ELF-1 (cell line): ENCODE measurements around the gene CLRN3.

Experiments
- DNase-seq: peaks from one replicate; pipeline ENCODE4 v3.0.0-alpha.2; 2016; ENCODE audit warnings: low read depth, low spot score

Gene CLRN3

DNA sequence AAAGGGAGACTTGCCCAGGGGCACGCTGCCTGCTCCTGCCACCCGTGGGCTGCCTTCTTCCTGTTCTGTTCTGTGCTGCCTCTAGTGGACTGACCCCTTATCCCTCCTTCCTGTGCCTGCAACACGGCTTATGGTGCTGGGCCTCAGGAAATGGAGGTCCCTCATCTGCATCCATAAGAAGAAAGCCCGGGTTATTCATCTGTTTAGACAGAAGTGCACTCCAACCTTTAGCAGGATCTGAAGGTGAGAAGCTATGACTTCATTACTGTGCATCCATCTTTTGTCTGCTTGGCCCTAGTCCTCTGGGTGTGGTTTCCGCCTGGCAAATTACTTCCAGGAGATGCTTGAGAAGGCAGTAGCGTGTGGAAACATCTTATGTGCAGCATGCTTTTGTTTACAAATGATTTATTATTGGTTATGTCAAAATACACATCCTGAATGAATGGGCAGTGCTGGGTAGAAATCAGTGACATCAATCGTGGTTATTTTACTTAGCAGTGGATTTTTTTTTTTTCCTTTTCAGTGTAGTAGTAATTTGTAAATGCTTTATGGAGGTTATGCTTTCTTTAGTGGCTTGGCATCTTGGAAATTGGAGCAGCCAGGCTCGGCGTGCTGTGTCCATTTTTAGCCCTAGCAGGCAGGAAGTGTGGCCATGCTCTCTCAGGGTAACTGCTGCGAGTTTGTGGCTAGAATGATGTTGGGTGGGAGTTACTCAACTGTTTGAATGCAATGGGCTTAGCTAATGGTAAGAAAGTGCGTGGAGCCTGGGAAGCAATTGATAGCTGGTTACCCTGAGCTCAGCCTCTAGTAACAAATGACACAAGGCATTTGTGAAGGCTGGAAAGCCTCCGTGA lies 26.9 kb upstream of the CLRN3 start:
- no peak for DNase-seq

DNA sequence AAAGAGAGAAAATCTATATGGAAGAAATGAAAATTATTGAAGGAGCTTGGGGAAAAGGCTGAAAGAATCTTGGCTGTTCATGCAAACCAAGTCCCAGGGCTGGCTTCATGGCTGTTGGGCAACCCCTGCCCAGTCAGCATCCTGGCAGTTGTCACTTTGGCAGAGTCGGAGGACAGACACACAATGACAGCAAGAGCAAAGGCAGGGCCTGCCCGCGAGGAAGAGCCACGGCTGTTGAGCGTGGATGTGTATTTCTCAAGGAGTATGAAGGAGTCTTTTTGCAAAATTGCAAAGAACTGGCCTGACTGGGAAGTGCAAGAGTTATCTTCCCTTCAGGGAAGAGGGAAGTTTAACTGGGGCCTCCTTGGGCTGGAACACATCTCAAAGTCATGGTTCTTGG lies 25.8 kb upstream of the CLRN3 start:
- no peak for DNase-seq

DNA sequence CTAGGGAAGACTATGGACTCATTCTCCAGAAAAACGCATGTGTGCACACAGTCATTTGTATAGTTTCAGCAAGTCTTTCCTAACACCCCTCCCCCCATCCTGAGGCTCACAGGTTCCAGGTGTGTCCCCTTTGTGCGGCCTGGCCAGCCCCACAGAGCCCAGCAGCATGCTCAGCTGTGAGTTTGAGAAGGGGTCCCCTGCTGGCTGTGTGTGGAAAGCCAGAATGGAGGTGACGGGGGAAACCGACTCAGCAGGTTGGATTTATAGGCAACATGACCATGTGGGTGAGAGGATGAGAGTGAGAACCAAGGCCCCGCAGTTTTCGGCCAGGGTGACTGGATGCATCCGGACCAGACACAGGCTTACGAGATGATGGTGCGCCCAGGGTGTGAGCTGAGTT lies 24.1 kb upstream of the CLRN3 start:
- no peak for DNase-seq

DNA sequence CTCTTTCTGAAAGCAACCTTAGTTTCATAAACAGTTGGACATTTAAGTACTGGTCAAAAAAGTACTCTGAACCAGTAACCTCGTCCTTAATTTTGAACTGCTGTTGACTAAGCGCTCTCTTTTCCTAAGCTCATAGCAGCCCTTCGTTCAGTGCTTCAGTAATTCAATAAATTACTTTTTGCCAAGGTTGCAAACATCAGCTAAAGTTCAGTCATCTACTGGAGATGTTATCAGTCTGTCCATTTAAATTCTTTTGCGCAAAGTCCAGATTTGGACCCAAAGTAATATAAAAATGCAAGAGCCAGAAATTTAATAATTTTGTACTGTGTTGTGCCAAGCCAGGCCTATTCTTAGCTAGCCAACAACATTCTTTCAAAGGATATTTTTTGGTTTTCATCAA lies 22.6 kb upstream of the CLRN3 start:
- no peak for DNase-seq

DNA sequence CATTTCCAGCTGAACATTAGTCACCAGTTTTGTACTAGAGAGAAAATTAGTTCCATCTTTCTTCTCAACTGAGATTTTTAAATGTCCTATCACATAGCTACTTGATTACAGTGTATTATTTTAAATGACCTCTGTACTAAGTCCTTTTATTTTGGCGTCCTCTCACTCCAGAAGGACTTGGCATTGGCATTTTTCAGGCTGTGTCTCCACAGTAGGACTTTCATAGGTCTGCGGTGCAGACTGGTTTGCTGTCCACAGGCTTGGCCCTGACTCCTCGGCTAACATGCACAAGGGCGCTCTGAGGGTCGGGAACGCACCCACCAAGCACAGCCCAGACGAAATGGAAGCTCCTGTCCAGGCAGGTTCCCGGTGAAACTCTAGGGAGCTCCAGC lies 20.6 kb upstream of the CLRN3 start:
- DNase-seq = no peak

DNA sequence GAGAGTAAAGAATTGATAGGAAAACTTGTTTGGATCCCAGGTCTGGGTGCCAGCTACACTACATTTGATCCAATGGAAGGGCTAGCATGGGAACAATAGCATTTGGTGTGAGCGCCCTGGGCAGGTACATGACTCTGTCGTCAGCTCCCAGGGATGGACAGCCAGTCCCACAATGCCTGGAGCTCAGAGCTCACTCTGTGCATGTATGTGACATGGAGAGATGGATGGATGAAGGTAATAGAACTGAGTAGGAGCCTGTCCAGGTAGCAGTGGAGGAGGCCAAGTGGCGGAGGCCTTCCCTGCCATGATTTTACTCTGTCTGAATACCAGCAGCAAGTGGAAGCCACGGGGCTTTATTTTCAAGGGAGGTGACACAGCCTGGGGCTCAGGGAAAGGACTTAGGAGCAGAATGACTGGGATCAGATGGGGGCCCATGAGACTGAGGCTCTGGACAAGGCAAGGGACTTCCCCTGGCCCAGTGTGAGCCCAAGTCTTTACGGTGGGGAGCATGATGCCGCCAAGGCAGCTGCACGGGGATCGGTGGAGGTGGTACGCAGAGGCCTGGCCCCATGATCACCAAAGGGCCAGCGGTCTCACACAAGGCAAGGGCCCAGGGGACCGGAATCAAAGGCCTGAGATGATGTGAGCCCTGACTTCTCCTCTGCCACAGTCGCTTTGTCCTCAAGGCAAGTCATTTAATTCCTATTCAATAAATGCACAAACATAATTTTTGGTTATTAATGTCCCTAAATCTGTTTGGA lies 20.0 kb upstream of the CLRN3 start:
- no peak for DNase-seq

DNA sequence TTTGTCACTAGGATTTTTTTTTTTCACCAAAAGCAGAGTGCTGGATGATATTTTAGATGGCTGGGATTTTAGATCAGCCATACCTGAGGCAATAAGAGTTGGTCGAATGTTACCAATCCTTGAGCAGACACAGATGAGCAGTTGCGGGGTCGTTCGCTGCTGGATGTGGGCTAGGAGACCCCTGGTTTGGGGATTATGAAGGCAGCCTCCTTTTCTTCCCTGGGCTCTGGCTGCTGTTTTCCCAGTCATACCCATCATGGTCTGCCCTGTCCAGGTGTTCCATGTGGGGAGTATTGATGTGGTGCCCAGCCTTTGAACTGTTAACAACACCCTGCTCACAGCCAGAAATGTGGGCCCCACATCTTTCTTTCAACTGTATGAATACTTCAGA lies 19.1 kb upstream of the CLRN3 start:
- DNase-seq = no peak

DNA sequence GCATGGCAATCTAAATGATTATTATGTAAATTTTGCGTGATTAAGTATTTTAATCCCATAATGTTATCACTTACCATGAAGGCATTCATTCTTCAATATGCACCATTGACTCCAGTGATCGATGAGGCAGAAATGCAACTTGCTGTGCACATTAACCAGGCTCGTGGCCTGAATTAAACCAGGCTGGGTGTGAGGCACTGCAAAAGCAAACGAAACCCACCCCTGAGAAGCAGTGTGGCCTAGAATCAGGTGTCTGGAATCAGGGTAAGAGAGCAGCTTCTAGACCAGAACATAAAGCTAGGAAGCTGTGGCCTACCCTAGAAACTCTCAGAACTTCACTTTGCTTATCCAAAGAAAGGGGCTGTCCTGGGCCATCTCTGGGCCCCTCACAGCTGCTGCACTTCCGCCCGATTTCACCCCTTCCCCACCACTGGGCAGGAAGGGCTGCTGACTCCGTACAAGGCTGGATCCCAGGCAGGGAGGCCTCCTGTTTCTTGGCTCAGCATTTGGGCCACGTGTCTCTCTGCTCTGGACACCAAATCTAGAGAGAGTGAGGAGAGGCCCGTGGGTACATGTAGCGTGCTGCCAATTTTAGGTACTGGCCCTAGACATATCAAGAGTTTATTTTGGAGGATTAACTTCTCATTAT lies 18.6 kb upstream of the CLRN3 start:
- DNase-seq = no peak

DNA sequence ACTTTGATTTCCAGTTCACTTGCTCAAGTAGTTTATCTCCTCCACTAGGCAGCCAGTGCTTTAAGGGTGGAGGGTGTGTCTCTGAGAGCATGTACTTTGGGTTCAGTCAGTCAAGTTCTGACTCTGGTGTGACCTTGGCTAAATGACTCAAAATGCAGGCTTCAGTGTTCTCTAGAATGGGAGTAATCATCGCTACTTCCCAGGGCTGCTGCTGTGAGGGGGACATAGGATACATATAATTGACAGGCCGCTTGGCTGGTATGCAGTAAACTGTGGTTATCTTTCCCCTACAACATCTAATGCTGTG lies 17.7 kb upstream of the CLRN3 start:
- no peak for DNase-seq

DNA sequence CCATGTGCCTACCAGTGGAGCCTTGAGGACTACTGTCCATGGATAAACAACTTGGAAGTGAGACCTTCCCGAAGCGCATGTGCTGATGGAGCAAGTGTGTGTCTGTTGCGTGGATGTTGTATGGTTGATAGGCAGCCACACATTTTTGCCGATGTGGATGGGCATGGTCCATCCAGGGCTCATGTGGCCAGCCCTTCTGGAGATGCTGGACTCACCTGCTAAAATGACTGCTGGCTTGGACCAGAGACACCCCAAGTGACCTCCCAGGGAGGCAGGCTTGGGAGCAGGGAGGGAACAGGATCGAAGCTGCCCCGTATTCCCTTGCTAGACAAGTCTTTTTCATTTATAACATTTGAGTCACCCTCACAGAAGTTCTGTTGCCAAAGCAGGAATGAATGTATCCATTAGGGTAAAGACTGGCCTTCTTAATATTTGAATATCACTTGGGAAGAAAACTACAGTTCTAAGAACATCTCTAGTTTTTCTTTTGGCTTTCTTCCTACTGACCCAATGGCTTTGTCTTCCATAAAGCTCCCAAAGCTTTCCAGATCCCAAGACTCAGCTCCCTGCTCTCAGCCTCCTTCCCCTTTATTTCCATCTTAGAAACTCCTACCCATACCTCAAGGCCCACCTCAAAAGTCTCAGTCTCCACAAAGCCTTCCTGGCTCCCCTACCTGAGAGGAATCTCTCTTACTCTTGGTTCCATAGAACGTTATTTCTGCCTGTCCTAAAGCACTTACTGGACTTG lies 17.1 kb upstream of the CLRN3 start:
- no peak for DNase-seq

DNA sequence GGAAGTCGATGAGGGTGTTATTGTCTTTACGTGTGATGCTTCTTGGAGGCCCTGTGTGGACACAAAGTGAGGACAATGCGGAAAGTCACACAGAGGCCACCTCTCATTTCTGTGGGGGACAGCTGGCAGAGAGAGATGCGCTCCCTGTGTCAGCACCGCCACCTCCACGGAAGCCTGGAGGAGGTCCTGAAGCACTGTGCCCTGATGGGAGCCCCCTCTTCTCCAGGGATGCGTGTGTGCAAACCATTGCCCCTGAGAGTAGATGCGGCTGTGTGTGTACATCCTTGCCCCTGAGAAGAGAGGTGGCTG lies 16.2 kb upstream of the CLRN3 start:
- no peak for DNase-seq

DNA sequence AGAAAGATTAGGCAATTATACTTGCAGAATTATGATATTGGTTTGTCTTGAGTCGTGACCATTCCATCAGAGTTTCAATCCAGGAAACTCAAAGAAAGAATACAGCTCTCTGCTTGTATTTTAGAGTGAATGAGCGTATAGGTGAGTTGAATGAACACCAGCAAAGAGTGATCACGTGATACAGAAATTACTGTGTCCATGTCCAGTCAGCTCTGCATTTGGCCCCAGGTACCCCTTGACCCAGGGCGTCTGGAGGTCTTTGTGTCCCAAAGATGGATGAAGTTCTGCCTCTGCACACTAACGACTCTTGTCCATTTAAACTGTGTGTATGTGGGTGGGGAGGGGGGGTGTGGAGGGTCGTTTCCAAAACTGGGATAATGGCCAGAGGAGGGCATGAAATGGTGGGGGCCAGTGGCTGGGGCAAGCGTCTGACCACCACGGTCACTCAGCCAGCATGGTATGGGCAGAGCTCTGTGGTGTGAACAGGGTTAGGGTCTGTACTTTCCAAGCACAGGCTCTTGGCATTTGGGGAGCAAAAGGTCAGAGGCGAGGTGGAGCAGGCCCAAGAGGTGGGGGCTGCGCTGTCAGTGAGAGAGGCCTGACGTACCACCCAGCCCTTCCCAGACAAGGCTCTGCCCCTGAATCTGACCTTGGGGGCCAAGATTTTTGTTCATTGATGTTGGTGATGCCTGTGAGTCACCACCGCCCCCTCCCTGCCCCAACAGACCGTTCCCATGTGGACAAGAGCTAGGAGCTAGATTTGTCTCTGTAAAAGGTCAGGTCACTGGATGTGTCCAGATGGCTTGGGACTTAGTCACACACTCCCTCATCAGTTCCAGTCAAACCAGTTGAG lies 15.6 kb upstream of the CLRN3 start:
- DNase-seq = peak; percentile 31

DNA sequence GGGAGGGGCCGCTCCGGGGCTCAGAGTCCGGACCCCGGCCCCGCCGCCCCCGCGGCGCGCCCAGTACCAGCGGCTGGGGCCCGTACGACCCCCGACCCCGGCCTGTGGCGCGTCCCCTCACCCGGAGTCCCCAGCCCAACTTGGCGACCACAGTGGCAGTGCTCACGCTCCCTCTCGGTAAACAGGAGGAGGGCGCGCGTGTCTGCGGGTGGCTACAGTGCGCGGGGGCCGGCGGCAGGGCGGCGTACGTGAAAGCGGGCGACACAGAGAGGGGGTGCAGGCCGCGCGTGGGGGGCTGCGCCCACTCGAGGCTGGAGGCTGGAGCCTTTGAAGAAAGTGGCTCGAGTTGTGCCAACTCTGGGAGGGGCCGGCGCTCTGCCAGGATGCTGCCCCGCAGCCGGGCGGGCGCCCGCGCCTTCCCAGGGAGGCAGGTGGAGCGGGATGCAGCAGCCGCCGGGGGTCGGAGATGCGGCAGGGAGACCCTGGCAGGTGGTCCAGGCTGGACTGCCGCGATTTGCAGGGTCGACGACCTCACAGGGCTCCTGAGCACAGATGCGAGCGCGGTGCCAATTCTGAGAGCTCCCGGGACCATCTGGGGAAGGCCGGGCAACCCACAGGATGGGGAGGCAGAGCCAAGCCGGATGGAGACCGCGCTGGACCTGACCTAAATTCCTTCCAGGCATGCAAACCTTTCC lies 14.8 kb upstream of the CLRN3 start:
- no peak for DNase-seq

DNA sequence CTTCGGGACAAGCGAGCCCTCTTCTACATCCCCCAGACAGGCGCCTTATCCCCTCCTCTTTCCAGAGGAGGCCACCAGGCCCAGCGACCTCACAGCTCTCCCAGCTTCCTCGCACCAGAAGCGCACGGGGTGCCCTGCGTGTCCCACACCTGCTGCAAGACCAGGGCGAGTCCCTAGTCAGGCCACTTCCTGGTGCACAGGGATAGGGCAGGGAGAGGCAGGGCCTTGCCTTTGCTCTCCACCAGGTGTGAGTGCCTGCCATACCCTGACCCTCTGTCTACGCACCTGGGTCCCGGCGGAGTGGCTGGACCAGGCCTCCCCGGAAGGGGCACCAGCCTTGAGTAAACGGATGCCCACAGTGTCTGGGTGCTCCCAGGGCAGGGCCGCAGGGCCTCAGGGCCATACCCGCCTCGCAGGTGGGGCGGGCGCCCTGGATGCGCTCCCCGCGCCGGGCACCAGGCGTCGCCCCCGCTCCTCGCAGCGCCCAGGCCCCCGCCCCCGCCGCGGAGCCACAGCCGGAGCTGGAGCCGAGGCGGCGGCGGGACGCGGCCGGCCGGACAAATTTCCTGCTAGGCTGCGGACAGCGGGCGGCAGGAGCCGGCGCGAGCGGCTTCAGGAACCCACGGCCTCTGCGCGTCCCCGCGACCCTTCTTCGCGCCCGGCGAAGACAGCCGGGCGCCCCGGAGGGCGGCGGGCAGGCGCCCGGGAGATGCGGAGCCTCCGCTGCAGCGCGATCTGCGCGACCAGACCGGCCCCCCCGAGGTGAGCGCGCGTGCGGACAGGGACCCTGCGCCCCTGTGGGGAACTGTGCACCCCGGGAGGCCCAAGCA lies 14.0 kb upstream of the CLRN3 start, which contains the start of gene PTPRE:
TSS of gene PTPRE (plus strand) at position 556 of the 830 bp plus-strand sequence. CDS start 133,779 bp downstream, outside the sequence.
- peak; percentile 69 for DNase-seq

DNA sequence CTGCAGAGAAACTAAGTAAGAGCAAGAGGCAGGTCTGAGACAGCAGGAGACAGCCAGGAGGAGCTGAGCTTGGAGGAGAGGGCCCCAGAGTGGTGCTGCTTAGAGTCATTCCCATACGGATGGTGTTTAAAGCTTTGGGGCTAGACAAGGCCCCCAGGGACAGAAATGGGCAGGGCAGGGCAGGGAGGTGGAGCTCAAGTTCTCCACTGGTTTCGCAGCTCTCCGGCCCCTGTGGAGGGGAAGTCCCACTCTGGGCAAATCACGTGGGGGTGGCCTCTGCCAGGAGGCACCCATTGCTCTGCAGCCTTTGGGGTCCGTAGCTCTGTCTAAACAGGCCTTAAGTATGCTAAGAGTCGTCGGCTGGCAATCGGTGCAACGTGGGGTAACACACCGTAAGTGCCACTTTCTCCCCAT lies 13.1 kb upstream of the CLRN3 start:
- DNase-seq = no peak

DNA sequence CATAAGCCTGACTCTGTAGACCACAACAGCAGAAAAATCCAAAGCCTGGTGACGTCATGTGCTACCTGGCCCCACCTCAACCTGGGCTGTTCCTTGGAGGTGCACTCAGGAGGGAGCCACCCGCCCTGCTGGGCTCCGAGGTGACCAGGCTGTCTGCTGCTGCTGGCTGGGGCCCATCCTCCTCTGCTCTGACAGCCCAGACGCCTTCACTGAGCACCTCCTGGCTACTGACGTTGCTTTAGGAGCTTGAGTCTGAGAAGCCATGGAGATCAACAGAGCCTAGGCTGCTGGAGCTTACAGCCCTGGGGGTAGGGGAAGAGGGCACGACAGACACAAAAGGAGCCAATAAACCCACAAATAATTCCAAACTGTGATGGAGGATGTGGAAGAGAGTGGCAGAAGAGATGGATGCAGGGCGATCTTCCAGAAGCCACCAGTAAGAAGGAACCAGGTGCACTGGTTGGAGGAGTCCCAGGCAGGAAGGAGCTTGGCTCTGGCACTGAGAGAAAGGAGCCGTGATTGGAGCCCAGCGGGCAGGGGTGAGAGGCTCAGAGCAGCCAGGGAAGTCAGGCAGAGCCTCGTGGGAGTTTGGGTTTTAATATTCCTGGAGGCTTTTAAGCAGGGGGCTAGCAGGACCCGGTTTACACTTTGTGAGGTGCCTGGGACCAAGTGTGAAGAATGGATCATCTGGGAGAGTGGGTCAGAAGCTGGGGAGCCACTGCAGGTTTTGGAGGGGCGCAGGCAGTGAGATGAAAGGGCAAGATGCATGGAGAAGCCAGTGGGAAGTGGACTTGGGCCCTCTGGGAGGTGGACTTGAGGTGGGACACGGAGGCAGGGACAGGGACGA lies 12.5 kb upstream of the CLRN3 start:
- DNase-seq = no peak

DNA sequence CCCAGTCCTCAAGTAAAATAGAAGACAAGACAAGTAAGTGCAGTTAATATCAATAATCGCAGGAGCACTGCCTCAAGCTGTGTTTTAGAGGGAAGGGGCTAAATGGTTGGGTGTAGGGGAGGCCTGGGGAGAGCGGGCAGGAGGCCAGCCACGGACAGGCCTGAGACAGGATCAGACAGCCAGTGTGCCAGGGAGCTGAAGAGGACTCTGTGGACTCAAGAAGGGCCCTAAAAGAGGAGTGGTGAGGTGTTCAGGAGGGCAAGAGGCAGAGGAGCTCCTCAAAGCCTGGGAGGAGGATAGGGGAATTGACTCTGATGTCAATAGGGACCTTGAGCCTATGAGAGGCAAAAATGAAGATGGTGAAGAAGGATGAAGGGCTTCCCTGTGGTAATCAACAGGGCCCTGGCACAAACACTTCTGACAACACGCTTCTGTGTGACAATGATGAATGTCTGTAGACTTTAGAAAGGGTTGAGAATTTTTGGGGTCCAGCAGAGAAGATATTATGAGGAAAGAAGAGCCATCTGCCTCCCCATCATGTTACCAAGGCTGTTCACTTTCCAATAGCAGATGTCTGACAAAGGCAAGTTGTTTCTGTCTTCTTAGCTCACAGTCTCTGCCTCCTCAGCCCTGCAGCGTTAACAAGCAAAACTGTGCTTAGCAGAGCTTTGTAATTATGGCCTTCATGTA lies 11.7 kb upstream of the CLRN3 start:
- DNase-seq = no peak

DNA sequence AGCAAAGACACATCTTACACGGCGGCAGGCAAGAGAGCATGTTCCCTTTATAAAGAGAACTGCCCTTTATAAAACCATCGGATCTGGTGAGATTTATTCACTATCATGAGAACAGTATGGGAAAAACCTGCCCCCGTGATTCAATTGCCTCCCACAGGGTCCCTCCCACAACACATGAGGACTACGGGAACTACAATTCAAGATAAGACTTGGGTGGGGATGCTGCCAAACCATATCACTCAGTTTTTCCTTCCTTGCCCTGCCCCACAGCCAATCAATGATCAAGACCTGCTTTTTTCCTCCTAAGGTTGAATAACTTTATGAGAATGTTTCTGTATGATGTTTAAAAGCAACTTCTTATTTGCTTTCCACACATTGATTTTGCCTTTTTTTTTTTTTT lies 11.0 kb upstream of the CLRN3 start:
- no peak for DNase-seq
